PC-3 (cell line): Measurements from ENCODE around the gene CCDC142. TPM values are rescaled to one million over a fixed set of nuclear protein-coding genes. Genes with fewer than 3 reads are reported as not detected.

Source experiments
- ATAC-seq: fragments of 200-7000 bp; cut with Tn5 transposase; 2 replicates; pipeline ENCODE4 v1.9.1; 2020; ENCODE audit warnings: mild to moderate bottlenecking, moderate library complexity
- BruUV-seq: library from RNA; stranded (reverse); fragments of 400-500 nt; replicated peaks from 2 replicates; lab custom pipeline; 2021; lab: Mats Ljungman, UMichigan
- CTCF ChIA-PET: fragments of 300-600 bp; sonication (Branson Sonifier 250); formaldehyde crosslinking; loops from one replicate; lab custom pipeline; 2022; ENCODE audit warnings: antibody characterized with exemption; lab: Charles Lee
- POLR2A ChIA-PET: fragments of 300-600 bp; sonication (Branson Sonifier 250); formaldehyde crosslinking; loops from one replicate; lab custom pipeline; 2022; ENCODE audit warnings: antibody characterized with exemption; ENCODE audit not compliant: unreplicated experiment; lab: Charles Lee
- DNase-seq: peaks from one replicate; pipeline ENCODE4 v3.0.0-alpha.2; 2015
- H2AFZ ChIP-seq: fragments of 300-600 bp; sonication (generic); 2 replicates; pipeline ENCODE4 v1.6.0; 2016; ENCODE audit warnings: antibody characterized with exemption, low read length
- H3F3A ChIP-seq: fragments of 300-600 bp; sonication (generic); one replicate; pipeline ENCODE4 v1.6.0; 2017; ENCODE audit warnings: antibody characterized with exemption, low read length, control low read depth, mild to moderate bottlenecking; ENCODE audit not compliant: unreplicated experiment
- H3K27ac ChIP-seq: fragments of 300-600 bp; sonication (generic); 2 replicates; pipeline ENCODE4 v1.5.1; 2016; ENCODE audit warnings: mild to moderate bottlenecking, low read length
- H3K27me3 ChIP-seq: fragments of 300-600 bp; sonication (generic); 2 replicates; pipeline ENCODE4 v1.6.1; 2016; ENCODE audit warnings: low read length, mixed read lengths
- H3K36me3 ChIP-seq: fragments of 300-600 bp; sonication (generic); 2 replicates; pipeline ENCODE4 v1.6.1; 2016; ENCODE audit warnings: low read depth, mixed run types, low read length, mixed read lengths
- H3K4me1 ChIP-seq: fragments of 300-600 bp; sonication (generic); 2 replicates; pipeline ENCODE4 v1.5.1; 2016; ENCODE audit warnings: low read length; ENCODE audit not compliant: insufficient read depth
- H3K4me2 ChIP-seq: fragments of 300-600 bp; sonication (generic); 2 replicates; pipeline ENCODE4 v1.6.0; 2016; ENCODE audit warnings: low read length
- H3K4me3 ChIP-seq: fragments of 300-600 bp; sonication (generic); 2 replicates; pipeline ENCODE4 v1.5.1; 2016; ENCODE audit warnings: mild to moderate bottlenecking, low read length, mixed read lengths
- H3K79me2 ChIP-seq: fragments of 300-600 bp; sonication (generic); 2 replicates; pipeline ENCODE4 v1.6.1; 2017; ENCODE audit warnings: low read length, mixed read lengths
- H3K9ac ChIP-seq: fragments of 300-600 bp; sonication (generic); 2 replicates; pipeline ENCODE4 v1.6.0; 2016; ENCODE audit warnings: mild to moderate bottlenecking, low read length
- H3K9me2 ChIP-seq: fragments of 300-600 bp; sonication (generic); replicated peaks from 2 replicates; pipeline ENCODE4 v1.6.1; 2016; ENCODE audit warnings: mixed run types, low read length, mixed read lengths
- H3K9me3 ChIP-seq: fragments of 300-600 bp; sonication (generic); 2 replicates; pipeline ENCODE4 v1.6.1; 2016; ENCODE audit warnings: low read length, mixed read lengths
- H4K20me1 ChIP-seq: fragments of 300-600 bp; sonication (generic); 2 replicates; pipeline ENCODE4 v1.6.1; 2016; ENCODE audit warnings: low read length, mixed read lengths
- EZH2 ChIP-seq: fragments of 300-600 bp; sonication (generic); IDR thresholded peaks from one replicate; pipeline ENCODE4 v1.6.1; 2017; ENCODE audit warnings: antibody characterized with exemption, mild to moderate bottlenecking, low read length; ENCODE audit not compliant: unreplicated experiment
- EZH2phosphoT487 ChIP-seq: fragments of 300-600 bp; sonication (generic); IDR thresholded peaks from 2 replicates; pipeline ENCODE4 v1.6.1; 2018; ENCODE audit warnings: mild to moderate bottlenecking, antibody characterized with exemption, low read length, borderline replicate concordance
- intact Hi-C: fragments of 100-400 bp; cut with micrococcal nuclease; formaldehyde crosslinking; loops from 2 replicates; pipeline ENCODE4 v1.9.0; 2023
- total RNA-seq: library from RNA; depleted of rRNA; stranded (reverse); fragments of >200 nt; gene quantifications from 2 replicates; pipeline ENCODE4 v1.2.3, GENCODE V29; 2014
- TF ChIP-seq, protein P1 (sequence below): fragments of 300-600 bp; sonication (generic); conservative IDR thresholded peaks from 2 replicates; pipeline ENCODE4 v1.5.1; 2017; ENCODE audit warnings: antibody characterized with exemption, low read depth, mild to moderate bottlenecking, low read length

CCDC142 gene
- total RNA-seq, 1 experiment from 2014 or later, result 14.7 TPM

DNA sequence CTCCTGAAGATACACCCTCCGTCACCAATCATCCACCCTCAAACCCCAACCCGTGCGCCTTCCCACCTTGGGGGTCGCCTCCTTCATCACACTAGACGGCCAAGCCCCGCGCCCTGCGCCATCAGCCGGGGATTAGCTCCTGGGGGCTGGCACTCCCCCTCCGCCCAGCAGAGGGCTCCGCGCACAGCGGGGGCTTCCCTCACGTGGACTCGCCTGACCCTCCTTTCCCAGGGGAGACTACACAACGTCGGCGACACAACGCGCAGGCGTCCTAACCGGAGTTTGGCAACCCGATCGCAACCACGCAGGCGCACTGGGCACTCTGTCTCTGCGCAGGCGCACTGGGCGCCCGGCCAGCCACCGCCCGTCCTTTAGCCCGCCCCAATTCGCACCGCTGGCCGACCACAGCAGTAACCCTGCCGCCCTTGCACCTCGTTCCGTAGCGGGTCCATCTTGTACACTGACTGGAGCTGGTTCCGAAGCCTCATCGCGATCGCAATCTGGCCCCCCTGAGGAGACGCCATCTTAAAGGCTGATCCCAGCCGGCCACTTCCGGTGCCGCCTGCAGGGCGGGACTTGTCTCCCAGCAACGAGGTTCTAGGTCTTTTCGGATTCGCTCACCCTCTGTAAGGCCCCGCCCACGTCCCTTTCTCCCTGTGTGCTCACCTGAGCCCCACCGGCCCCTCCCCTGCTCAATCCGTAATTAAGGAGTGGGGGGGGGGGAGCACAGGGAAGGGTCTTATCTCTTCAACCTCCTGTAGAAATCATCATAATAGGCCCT, 24.5 kb upstream of the CCDC142 start, which contains the start of gene PCGF1:
PCGF1 (minus strand) TSS at position 551 of the 781 bp plus-strand sequence; CDS start at position 524, 27 bp downstream.
- peak within 1 kb of the TSS; percentile 99 for H3K9ac ChIP-seq
- H2AFZ ChIP-seq, result peak within 1 kb of the TSS; percentile 84
- BruUV-seq, result no TSS peak
- H3K27ac ChIP-seq, result peak within 1 kb of the TSS; percentile 94
- DNase-seq (peak; percentile 99), ATAC-seq (peak; percentile 93)
- H3K4me2 ChIP-seq, result peak within 1 kb of the TSS; percentile 93
- H3K4me3 ChIP-seq, result peak within 1 kb of the TSS; percentile 95
- peaks cover 18% of the 10 kb centered on the region for H3K4me1 ChIP-seq
- intact Hi-C loops, result loop anchor here (1.0 to 2.0 kb wide), 3 partner anchors 22 to 53 kb away; partner anchors contain the start of genes AUP1, HTRA2, INO80B and TTC31
- ChIA-PET CTCF (no interaction called here), POLR2A (interaction anchor here (0.5 kb wide), 1 partner anchor 1122 kb away, joined by 7 read pairs; the partner anchor contains the start of gene ALMS1)
- TF ChIP-seq, protein P1, sequence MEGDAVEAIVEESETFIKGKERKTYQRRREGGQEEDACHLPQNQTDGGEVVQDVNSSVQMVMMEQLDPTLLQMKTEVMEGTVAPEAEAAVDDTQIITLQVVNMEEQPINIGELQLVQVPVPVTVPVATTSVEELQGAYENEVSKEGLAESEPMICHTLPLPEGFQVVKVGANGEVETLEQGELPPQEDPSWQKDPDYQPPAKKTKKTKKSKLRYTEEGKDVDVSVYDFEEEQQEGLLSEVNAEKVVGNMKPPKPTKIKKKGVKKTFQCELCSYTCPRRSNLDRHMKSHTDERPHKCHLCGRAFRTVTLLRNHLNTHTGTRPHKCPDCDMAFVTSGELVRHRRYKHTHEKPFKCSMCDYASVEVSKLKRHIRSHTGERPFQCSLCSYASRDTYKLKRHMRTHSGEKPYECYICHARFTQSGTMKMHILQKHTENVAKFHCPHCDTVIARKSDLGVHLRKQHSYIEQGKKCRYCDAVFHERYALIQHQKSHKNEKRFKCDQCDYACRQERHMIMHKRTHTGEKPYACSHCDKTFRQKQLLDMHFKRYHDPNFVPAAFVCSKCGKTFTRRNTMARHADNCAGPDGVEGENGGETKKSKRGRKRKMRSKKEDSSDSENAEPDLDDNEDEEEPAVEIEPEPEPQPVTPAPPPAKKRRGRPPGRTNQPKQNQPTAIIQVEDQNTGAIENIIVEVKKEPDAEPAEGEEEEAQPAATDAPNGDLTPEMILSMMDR, result 0 out of 2 replicates have a peak, but pooled peaks have one; percentile 17
- TF ChIP-seq EZH2 (no peak), EZH2phosphoT487 (no peak)
- peaks cover 7% of the 10 kb centered on the region for H3K36me3 ChIP-seq
- no peaks in the 10 kb centered on the region for H3F3A ChIP-seq
- no peaks in the 10 kb centered on the region for H3K9me3 ChIP-seq
- H3K79me2 ChIP-seq, result peaks cover 22% of the 10 kb centered on the region
- H3K9me2 ChIP-seq, result no peaks in the 10 kb centered on the region
- H3K27me3 ChIP-seq, result no peaks in the 10 kb centered on the region
- H4K20me1 ChIP-seq, result no peaks in the 10 kb centered on the region

DNA sequence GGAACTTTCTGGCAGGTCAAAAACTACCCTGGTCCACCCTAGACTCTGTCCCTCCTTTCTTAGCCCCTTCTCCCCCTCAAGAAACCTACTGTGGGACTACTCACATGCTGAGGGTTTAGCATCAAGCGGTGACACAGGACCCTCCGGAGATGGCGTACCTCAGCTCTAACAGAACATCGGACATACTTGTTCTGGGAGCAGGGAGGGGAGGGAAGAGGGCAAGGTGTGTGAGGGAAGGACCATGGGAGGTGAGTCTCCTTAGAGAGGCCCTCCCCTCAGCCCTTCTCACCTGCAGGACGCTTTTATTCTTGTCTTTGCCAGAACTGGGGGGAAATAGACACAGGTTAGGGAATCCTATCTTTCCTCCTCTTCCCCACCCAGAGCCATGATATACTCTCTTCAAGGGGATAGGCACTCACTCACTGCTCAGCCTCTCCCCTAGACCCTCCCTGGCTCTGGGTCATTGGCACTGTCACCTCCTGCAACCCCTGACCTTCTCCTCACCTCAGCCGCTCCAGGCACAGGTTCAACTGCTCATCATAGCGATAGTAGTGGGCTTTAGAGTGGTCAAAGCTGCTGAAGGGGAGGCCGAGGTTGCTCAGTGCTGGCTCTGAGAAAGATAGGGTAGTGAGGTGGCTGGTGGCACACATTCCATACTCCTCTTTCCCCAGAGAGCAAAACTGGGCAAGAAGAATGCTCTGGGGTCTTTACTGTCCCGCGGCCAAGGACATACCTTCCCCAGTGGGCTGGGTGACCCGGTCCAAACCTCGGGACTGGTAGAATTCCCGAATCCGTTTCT, 22.8 kb upstream of the CCDC142 start:
- Histone ChIP-seq H3K27ac (no peak overlapping the region), H3K4me2 (peak overlapping the region; percentile 93), H4K20me1 (no peaks in the 10 kb centered on the region), H3K4me3 (peak overlapping the region; percentile 95), H3K27me3 (no peaks in the 10 kb centered on the region), H3K79me2 (peaks cover 22% of the 10 kb centered on the region), H3K4me1 (peaks cover 18% of the 10 kb centered on the region), H3F3A (no peaks in the 10 kb centered on the region), H3K9ac (no peak overlapping the region), H2AFZ (no peak overlapping the region), H3K9me3 (no peaks in the 10 kb centered on the region), H3K36me3 (peaks cover 7% of the 10 kb centered on the region), H3K9me2 (no peaks in the 10 kb centered on the region)
- TF ChIP-seq, protein P1, result no peak
- TF ChIP-seq EZH2phosphoT487, result no peak
- TF ChIP-seq EZH2, result no peak
- BruUV-seq, result no TSS peak
- POLR2A ChIA-PET, result no interaction called here
- DNase-seq (no peak), ATAC-seq (no peak)
- CTCF ChIA-PET, result no interaction called here
- intact Hi-C loops, result loop anchor here (2.0 kb wide), 1 partner anchor 51 kb away; the partner anchor contains the start of gene INO80B
